ENCODE measurements around the gene VDR.

VDR gene

GRCh38 chr12:47828008-47828975 is 76.5 kb downstream of the VDR start:
- DNase-seq (ENCODE audit: low read depth, low spot score), result no peak
- no peak overlapping the region for H3K4me3 ChIP-seq (ENCODE audit: low read depth, low read length)
- TF ChIP-seq CTCF (IDR thresholded peaks at IDR 0.05; ENCODE audit: insufficient read depth, low read length, missing control alignments), result no peak
- ChIA-PET CTCF (interaction anchor here (1.0 to 28.0 kb wide), 7 partner anchors 10 to 138 kb away, joined by 3 to 1054 read pairs (median 158); partner anchors contain the start of genes ENDOU, HDAC7, SLC48A1 and TMEM106C), POLR2A (interaction anchor here (0.6 to 2.4 kb wide), 3 partner anchors 8 to 12 kb away, joined by 4 to 14 read pairs (median 7); partner anchors contain the start of gene HDAC7)

- H3K4me3 ChIP-seq (ENCODE audit: low read depth, low read length), result no peak overlapping the region
- no peak for TF ChIP-seq CTCF (IDR thresholded peaks at IDR 0.05; ENCODE audit: insufficient read depth, low read length, missing control alignments)
- ChIA-PET CTCF (interaction anchor here (0.8 to 28.0 kb wide), 4 partner anchors 13 to 97 kb away, joined by 3 to 1054 read pairs (median 454); partner anchors contain the start of genes ENDOU and HDAC7), POLR2A (no interaction called here)
- no peak for DNase-seq (ENCODE audit: low read depth, low spot score)
Measured at GRCh38 chr12:47825173-47825639, 79.6 kb downstream of the VDR start.

- CTCF ChIA-PET, result interaction anchor here (0.8 to 21.1 kb wide), 3 partner anchors 14 to 45 kb away, joined by 3 to 751 read pairs (median 158); partner anchors contain the start of gene HDAC7
- TF ChIP-seq CTCF (IDR thresholded peaks at IDR 0.05; ENCODE audit: insufficient read depth, low read length, missing control alignments), result no peak
- no peak overlapping the region for H3K4me3 ChIP-seq (ENCODE audit: low read depth, low read length)
- no peak for DNase-seq (ENCODE audit: low read depth, low spot score)
- POLR2A ChIA-PET, result no interaction called here
Measured at GRCh38 chr12:47824635-47825034, 80.2 kb downstream of the VDR start.

GRCh38 chr12:47824198-47824597 is 80.6 kb downstream of the VDR start:
- no peak for TF ChIP-seq CTCF (IDR thresholded peaks at IDR 0.05; ENCODE audit: insufficient read depth, low read length, missing control alignments)
- no peak for DNase-seq (ENCODE audit: low read depth, low spot score)
- POLR2A ChIA-PET, result no interaction called here
- no peak overlapping the region for H3K4me3 ChIP-seq (ENCODE audit: low read depth, low read length)
- CTCF ChIA-PET, result interaction anchor here (0.8 to 21.1 kb wide), 3 partner anchors 14 to 45 kb away, joined by 3 to 751 read pairs (median 158); partner anchors contain the start of gene HDAC7

GRCh38 chr12:47823422-47824086 is 81.2 kb downstream of the VDR start:
- POLR2A ChIA-PET, result no interaction called here
- CTCF ChIA-PET, result interaction anchor here (2.0 to 39.4 kb wide), 4 partner anchors 11 to 45 kb away, joined by 7 to 751 read pairs (median 454); partner anchors contain the start of gene HDAC7
- no peak overlapping the region for H3K4me3 ChIP-seq (ENCODE audit: low read depth, low read length)
- no peak for TF ChIP-seq CTCF (IDR thresholded peaks at IDR 0.05; ENCODE audit: insufficient read depth, low read length, missing control alignments)
- no peak for DNase-seq (ENCODE audit: low read depth, low spot score)
